PC-9 (cell line): Measurements from ENCODE around the gene ATRNL1. TPM values are rescaled to one million over a fixed set of nuclear protein-coding genes. Genes with fewer than 3 reads are reported as not detected.
"Not testable (repeated sequence)": the region's sequence is repeated elsewhere in the genome, so short reads cannot be mapped to it uniquely, and the experiment has no call there.

Source experiments
- BruUV-seq: library from RNA; stranded (reverse); fragments of 400-500 nt; replicated peaks from 2 replicates; lab custom pipeline; 2021; lab: Mats Ljungman, UMichigan
- CTCF ChIA-PET: fragments of 300-600 bp; sonication (Branson Sonifier 250); formaldehyde crosslinking; loops from one replicate; lab custom pipeline; 2022; ENCODE audit warnings: antibody characterized with exemption; lab: Charles Lee
- POLR2A ChIA-PET: fragments of 300-600 bp; sonication (Branson Sonifier 250); formaldehyde crosslinking; loops from one replicate; lab custom pipeline; 2022; ENCODE audit warnings: antibody characterized with exemption; ENCODE audit not compliant: unreplicated experiment; lab: Charles Lee
- DNase-seq, 2 experiments: peaks; one replicate each; pipeline versions ENCODE4 v3.0.0 to v3.0.0-alpha.2; 2015 to 2022; ENCODE audit warnings: mixed read lengths in 1 of 2
- H2AFZ ChIP-seq: fragments of 200-600 bp; sonication (generic); 2 replicates; pipeline ENCODE4 v1.8.1; 2017; ENCODE audit warnings: antibody characterized with exemption
- H3F3A ChIP-seq: fragments of 200-600 bp; sonication (generic); 2 replicates; pipeline ENCODE4 v1.8.1; 2017; ENCODE audit warnings: antibody characterized with exemption, mild to moderate bottlenecking, low read depth; ENCODE audit not compliant: insufficient read depth
- H3K27ac ChIP-seq: fragments of 200-600 bp; sonication (generic); 2 replicates; pipeline ENCODE4 v1.6.1; 2016; ENCODE audit warnings: mixed run types
- H3K27me3 ChIP-seq: fragments of 200-600 bp; sonication (generic); 2 replicates; pipeline ENCODE4 v1.6.1; 2016; ENCODE audit warnings: low read depth, mixed run types; ENCODE audit not compliant: insufficient read depth
- H3K36me3 ChIP-seq: fragments of 200-600 bp; sonication (generic); 2 replicates; pipeline ENCODE4 v1.6.1; 2016; ENCODE audit warnings: low read depth, mixed run types
- H3K4me1 ChIP-seq: fragments of 200-600 bp; sonication (generic); replicated peaks from 2 replicates; pipeline ENCODE4 v1.6.1; 2016; ENCODE audit warnings: mixed run types; ENCODE audit not compliant: insufficient read depth
- H3K4me2 ChIP-seq: fragments of 200-600 bp; sonication (generic); 2 replicates; pipeline ENCODE4 v1.6.1; 2017; ENCODE audit warnings: mixed run types
- H3K4me3 ChIP-seq: fragments of 200-600 bp; sonication (generic); 2 replicates; pipeline ENCODE4 v1.6.1; 2016; ENCODE audit warnings: mixed run types
- H3K79me2 ChIP-seq: fragments of 200-600 bp; sonication (generic); 2 replicates; pipeline ENCODE4 v1.6.1; 2017; ENCODE audit warnings: low read depth, mixed run types
- H3K9me2 ChIP-seq: fragments of 200-600 bp; sonication (generic); 2 replicates; pipeline ENCODE4 v1.8.1; 2017; ENCODE audit warnings: mild to moderate bottlenecking; ENCODE audit not compliant: insufficient read depth
- H3K9me3 ChIP-seq: fragments of 200-600 bp; sonication (generic); 2 replicates; pipeline ENCODE4 v1.8.1; 2016; ENCODE audit warnings: low read depth; ENCODE audit not compliant: insufficient read depth
- H4K20me1 ChIP-seq: fragments of 200-600 bp; sonication (generic); 2 replicates; pipeline ENCODE4 v1.8.1; 2017; ENCODE audit not compliant: insufficient read depth
- EZH2 ChIP-seq: fragments of 200-600 bp; sonication (generic); IDR thresholded peaks from 2 replicates; pipeline ENCODE4 v1.8.0; 2017; ENCODE audit warnings: antibody characterized with exemption, low read depth
- intact Hi-C: fragments of 100-400 bp; cut with micrococcal nuclease; formaldehyde crosslinking; loops from one replicate; pipeline ENCODE4 v1.10.0; 2022; ENCODE audit not compliant: unreplicated experiment
- total RNA-seq: library from RNA; stranded (reverse); gene quantifications from 2 replicates; pipeline ENCODE4 v1.2.3, GENCODE V29; 2021
- TF ChIP-seq, protein P1 (sequence below): fragments of 200-600 bp; sonication (generic); conservative IDR thresholded peaks from 2 replicates; pipeline ENCODE4 v1.6.1; 2017; ENCODE audit warnings: mixed run types, antibody characterized with exemption, mild to moderate bottlenecking, moderate library complexity

The ATRNL1 gene
- total RNA-seq, 1 experiment from 2014 or later, result not detected

GRCh38 chr10:115514895-115515294 is 421.7 kb downstream of the ATRNL1 start:
- CTCF ChIA-PET, result no interaction called here
- no peak for TF ChIP-seq EZH2

DNA sequence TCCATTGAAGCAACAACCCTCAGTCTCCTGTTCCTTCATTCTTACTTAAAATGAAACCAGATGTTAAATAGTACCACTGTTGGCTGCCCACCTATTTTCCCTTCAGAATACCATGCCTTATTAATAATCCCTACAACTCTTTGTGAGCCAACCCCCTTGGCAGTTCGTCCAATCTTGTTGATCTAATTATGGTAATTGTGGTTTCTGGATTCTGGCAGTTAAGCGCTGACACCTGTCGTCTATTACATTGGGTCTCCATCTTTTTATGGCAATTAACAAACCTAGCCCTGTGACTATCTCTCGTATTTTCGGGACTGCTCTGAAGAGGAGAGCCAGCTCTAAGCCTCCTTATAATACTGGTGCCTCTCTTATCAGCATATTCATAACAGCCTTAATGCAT is 432.0 kb downstream of the ATRNL1 start:
- no peaks in the 10 kb centered on the region for H4K20me1 ChIP-seq
- no peaks in the 10 kb centered on the region for H3K4me1 ChIP-seq
- H2AFZ ChIP-seq, result no peak overlapping the region
- no peaks in the 10 kb centered on the region for H3K9me2 ChIP-seq
- no peaks in the 10 kb centered on the region for H3K79me2 ChIP-seq
- no peaks in the 10 kb centered on the region for H3F3A ChIP-seq
- H3K4me3 ChIP-seq, result no peak overlapping the region
- BruUV-seq, result no TSS peak
- H3K27ac ChIP-seq, result no peak overlapping the region
- DNase-seq, result no peak
- no peaks in the 10 kb centered on the region for H3K36me3 ChIP-seq
- H3K9me3 ChIP-seq, result no peaks in the 10 kb centered on the region
- TF ChIP-seq, protein P1, sequence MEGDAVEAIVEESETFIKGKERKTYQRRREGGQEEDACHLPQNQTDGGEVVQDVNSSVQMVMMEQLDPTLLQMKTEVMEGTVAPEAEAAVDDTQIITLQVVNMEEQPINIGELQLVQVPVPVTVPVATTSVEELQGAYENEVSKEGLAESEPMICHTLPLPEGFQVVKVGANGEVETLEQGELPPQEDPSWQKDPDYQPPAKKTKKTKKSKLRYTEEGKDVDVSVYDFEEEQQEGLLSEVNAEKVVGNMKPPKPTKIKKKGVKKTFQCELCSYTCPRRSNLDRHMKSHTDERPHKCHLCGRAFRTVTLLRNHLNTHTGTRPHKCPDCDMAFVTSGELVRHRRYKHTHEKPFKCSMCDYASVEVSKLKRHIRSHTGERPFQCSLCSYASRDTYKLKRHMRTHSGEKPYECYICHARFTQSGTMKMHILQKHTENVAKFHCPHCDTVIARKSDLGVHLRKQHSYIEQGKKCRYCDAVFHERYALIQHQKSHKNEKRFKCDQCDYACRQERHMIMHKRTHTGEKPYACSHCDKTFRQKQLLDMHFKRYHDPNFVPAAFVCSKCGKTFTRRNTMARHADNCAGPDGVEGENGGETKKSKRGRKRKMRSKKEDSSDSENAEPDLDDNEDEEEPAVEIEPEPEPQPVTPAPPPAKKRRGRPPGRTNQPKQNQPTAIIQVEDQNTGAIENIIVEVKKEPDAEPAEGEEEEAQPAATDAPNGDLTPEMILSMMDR, result no peak
- TF ChIP-seq EZH2, result no peak
- POLR2A ChIA-PET, result no interaction called here
- H3K4me2 ChIP-seq, result no peak overlapping the region
- CTCF ChIA-PET, result no interaction called here
- intact Hi-C loops, result no loop called here
- no peaks in the 10 kb centered on the region for H3K27me3 ChIP-seq

More at GRCh38 chr10:115514895-115515294, 421.7 kb downstream of the ATRNL1 start:
- Histone ChIP-seq H3K4me3 (no peak overlapping the region), H3K27me3 (no peaks in the 10 kb centered on the region), H3K79me2 (no peaks in the 10 kb centered on the region), H2AFZ (no peak overlapping the region), H3K27ac (no peak overlapping the region), H3K9me2 (no peaks in the 10 kb centered on the region), H4K20me1 (no peaks in the 10 kb centered on the region), H3K4me2 (no peak overlapping the region), H3K4me1 (no peaks in the 10 kb centered on the region), H3K9me3 (no peaks in the 10 kb centered on the region), H3K36me3 (no peaks in the 10 kb centered on the region), H3F3A (no peaks in the 10 kb centered on the region)
- DNase-seq, result no peak
- intact Hi-C loops, result no loop called here
- BruUV-seq, result no TSS peak
- POLR2A ChIA-PET, result no interaction called here

DNA sequence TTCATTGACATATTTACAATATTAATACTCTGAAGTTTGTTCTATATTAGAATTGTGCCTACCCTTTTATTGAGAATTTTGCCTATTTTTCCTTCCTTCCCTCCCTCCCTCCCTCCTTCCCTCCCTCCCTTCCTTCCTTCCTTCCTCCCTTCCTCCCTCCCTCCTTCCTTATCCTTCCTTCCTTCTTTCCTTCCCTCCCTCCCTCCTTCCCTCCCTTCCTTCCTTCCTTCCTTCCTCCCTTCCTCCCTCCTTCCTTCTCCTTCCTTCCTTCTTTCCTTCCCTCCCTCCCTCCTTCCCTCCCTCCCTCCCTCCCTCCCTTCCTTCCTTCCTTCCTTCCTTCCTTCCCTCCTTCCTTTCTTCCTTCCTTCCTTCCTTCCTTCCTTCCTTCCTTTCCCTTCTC is 434.5 kb downstream of the ATRNL1 start:
- not testable (repeated sequence) for H3K4me3 ChIP-seq

DNA sequence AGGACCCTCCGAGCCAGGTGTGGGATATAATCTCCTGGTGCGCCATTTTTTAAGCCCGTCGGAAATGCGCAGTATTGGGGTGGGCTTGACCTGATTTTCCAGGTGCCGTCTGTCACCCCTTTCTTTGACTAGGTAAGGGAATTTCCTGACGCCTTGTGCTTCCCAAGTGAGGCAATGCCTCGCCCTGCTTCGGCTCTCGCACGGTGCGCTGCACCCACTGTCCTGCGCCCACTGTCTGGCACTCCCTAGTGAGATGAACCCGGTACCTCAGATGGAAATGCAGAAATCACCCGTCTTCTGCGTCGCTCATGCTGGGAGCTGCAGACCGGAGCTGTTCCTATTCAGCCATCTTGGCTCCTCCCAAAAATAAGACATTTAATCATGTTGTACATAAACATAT is 443.2 kb downstream of the ATRNL1 start:
- DNase-seq, H3K4me1 ChIP-seq, intact Hi-C loops, H3K36me3 ChIP-seq, H3K9me2 ChIP-seq, H3K4me3 ChIP-seq, H3K79me2 ChIP-seq, H4K20me1 ChIP-seq, H3K9me3 ChIP-seq, H3K4me2 ChIP-seq, H3F3A ChIP-seq, BruUV-seq, POLR2A ChIA-PET, H3K27me3 ChIP-seq, H2AFZ ChIP-seq, H3K27ac ChIP-seq, CTCF ChIA-PET: not testable (repeated sequence)

More for the DNA sequence above, 434.5 kb downstream of the ATRNL1 start:
- CTCF ChIA-PET, H3F3A ChIP-seq, H2AFZ ChIP-seq, H3K4me1 ChIP-seq, DNase-seq, H4K20me1 ChIP-seq, H3K9me3 ChIP-seq, H3K79me2 ChIP-seq, H3K36me3 ChIP-seq, POLR2A ChIA-PET, intact Hi-C loops, H3K4me2 ChIP-seq, H3K27ac ChIP-seq, H3K27me3 ChIP-seq, BruUV-seq, H3K9me2 ChIP-seq: not testable (repeated sequence)
